Bone marrow (tissue), 2 donors: ENCODE measurements around the gene MLN.
A peak's percentile ranks its signal among the peaks of the same experiment; 100 is the strongest.

Experiments
- DNase-seq, 2 donors: peaks; one replicate each; lab custom pipeline; 2025; lab: John Stamatoyannopoulos, UW

Gene MLN

GRCh38 chr6:33771146-33772081, 32.4 kb downstream of the MLN start:
- DNase-seq, result peak; percentile 10 to 25

GRCh38 chr6:33770833-33771145, 33.0 kb downstream of the MLN start:
- DNase-seq, result no peak

- DNase-seq, result no peak
Observed at GRCh38 chr6:33770124-33770832, 33.5 kb downstream of the MLN start.

GRCh38 chr6:33769248-33769821, 34.5 kb downstream of the MLN start:
- DNase-seq, result no peak

GRCh38 chr6:33768644-33769120, 35.1 kb downstream of the MLN start:
- peak; percentile 38 to 64 for DNase-seq

GRCh38 chr6:33766921-33767907, 36.6 kb downstream of the MLN start:
- DNase-seq, result no peak

GRCh38 chr6:33765368-33765767, 38.4 kb downstream of the MLN start:
- no peak for DNase-seq

- DNase-seq, result no peak
Observed at GRCh38 chr6:33764036-33764435, 39.8 kb downstream of the MLN start.

- DNase-seq, result no peak
Observed at GRCh38 chr6:33763483-33763882, 40.3 kb downstream of the MLN start.

GRCh38 chr6:33762713-33763112, 41.1 kb downstream of the MLN start:
- DNase-seq, result no peak

- DNase-seq, result peak in 1 of 2 donors; percentile 21
Observed at GRCh38 chr6:33761922-33762629, 41.7 kb downstream of the MLN start.

- no peak for DNase-seq
Observed at GRCh38 chr6:33761581-33761921, 42.3 kb downstream of the MLN start.

GRCh38 chr6:33759887-33760629, 43.7 kb downstream of the MLN start:
- no peak for DNase-seq

- no peak for DNase-seq
Observed at GRCh38 chr6:33758815-33759216, 45.0 kb downstream of the MLN start.

- no peak for DNase-seq
Observed at GRCh38 chr6:33757906-33758305, 45.9 kb downstream of the MLN start.

- DNase-seq, result no peak
Observed at GRCh38 chr6:33757113-33757512, 46.7 kb downstream of the MLN start.

GRCh38 chr6:33756211-33756954, 47.4 kb downstream of the MLN start:
- no peak for DNase-seq

- DNase-seq, result no peak
Observed at GRCh38 chr6:33755070-33755869, 48.5 kb downstream of the MLN start.

GRCh38 chr6:33754222-33754621, 49.6 kb downstream of the MLN start:
- DNase-seq, result no peak
